ENCODE measurements around the gene KRTAP3-2. TPM values are rescaled to one million over a fixed set of nuclear protein-coding genes. Genes with fewer than 3 reads are reported as not detected.
"Not testable (repeated sequence)": the region's sequence is repeated elsewhere in the genome, so short reads cannot be mapped to it uniquely, and the experiment has no call there.

Gene KRTAP3-2
- total RNA-seq: not detected

- not testable (repeated sequence) for H3K4me1 ChIP-seq (ENCODE audit: insufficient read depth, low read length); H3K4me3 ChIP-seq (ENCODE audit: low read length); H3K9me3 ChIP-seq (ENCODE audit: low read depth, low read length)
- H3K27me3 ChIP-seq (ENCODE audit: insufficient read depth, low read length): peaks cover 47% of the 10 kb centered on the region
Observed at GRCh38 chr17:40999563-40999962, at the start of gene KRTAP3-2. KRTAP3-2 (minus strand) TSS chr17:40999906; CDS start chr17:40999853, 53 bp downstream.

GRCh38 chr17:41049110-41049509 lies 49.4 kb upstream of the KRTAP3-2 start:
- H3K4me3 ChIP-seq (ENCODE audit: low read length): no peak overlapping the region
- no peaks in the 10 kb centered on the region for H3K4me1 ChIP-seq (ENCODE audit: insufficient read depth, low read length)
- no peaks in the 10 kb centered on the region for H3K27me3 ChIP-seq (ENCODE audit: insufficient read depth, low read length)
- no peaks in the 10 kb centered on the region for H3K9me3 ChIP-seq (ENCODE audit: low read depth, low read length)

- Histone ChIP-seq H3K9me3 (ENCODE audit: low read depth, low read length) (no peaks in the 10 kb centered on the region), H3K4me3 (ENCODE audit: low read length) (no peak overlapping the region), H3K4me1 (ENCODE audit: insufficient read depth, low read length) (no peaks in the 10 kb centered on the region)
Observed at GRCh38 chr17:41048441-41048840, 48.7 kb upstream of the KRTAP3-2 start.

GRCh38 chr17:41046735-41047465 lies 47.2 kb upstream of the KRTAP3-2 start, which contains the start of gene KRTAP2-1:
KRTAP2-1 (minus strand) TSS chr17:41047316; CDS start chr17:41047267, 49 bp downstream.
- H3K4me1 ChIP-seq (ENCODE audit: insufficient read depth, low read length); H3K4me3 ChIP-seq (ENCODE audit: low read length); H3K9me3 ChIP-seq (ENCODE audit: low read depth, low read length): not testable (repeated sequence)
- peaks cover 10% of the 10 kb centered on the region for H3K27me3 ChIP-seq (ENCODE audit: insufficient read depth, low read length)

More at GRCh38 chr17:41048441-41048840, 48.7 kb upstream of the KRTAP3-2 start:
- H3K27me3 ChIP-seq (ENCODE audit: insufficient read depth, low read length): peaks cover 5% of the 10 kb centered on the region

GRCh38 chr17:41042953-41043352 lies 43.2 kb upstream of the KRTAP3-2 start:
- peaks cover 6% of the 10 kb centered on the region for H3K9me3 ChIP-seq (ENCODE audit: low read depth, low read length)
- no peaks in the 10 kb centered on the region for H3K4me1 ChIP-seq (ENCODE audit: insufficient read depth, low read length)
- peaks cover 10% of the 10 kb centered on the region for H3K27me3 ChIP-seq (ENCODE audit: insufficient read depth, low read length)
- no peak overlapping the region for H3K4me3 ChIP-seq (ENCODE audit: low read length)

GRCh38 chr17:41040783-41041571 lies 41.3 kb upstream of the KRTAP3-2 start, which contains the start of gene KRTAP1-1:
KRTAP1-1 (minus strand) TSS chr17:41041450; CDS start chr17:41041397, 53 bp downstream.
- not testable (repeated sequence) for H3K4me1 ChIP-seq (ENCODE audit: insufficient read depth, low read length)
- peaks cover 10% of the 10 kb centered on the region for H3K27me3 ChIP-seq (ENCODE audit: insufficient read depth, low read length)

GRCh38 chr17:41037853-41038350 lies 38.2 kb upstream of the KRTAP3-2 start:
- H3K4me1 ChIP-seq (ENCODE audit: insufficient read depth, low read length): no peaks in the 10 kb centered on the region
- H3K27me3 ChIP-seq (ENCODE audit: insufficient read depth, low read length): peaks cover 5% of the 10 kb centered on the region
- H3K9me3 ChIP-seq (ENCODE audit: low read depth, low read length): peaks cover 5% of the 10 kb centered on the region
- no peak overlapping the region for H3K4me3 ChIP-seq (ENCODE audit: low read length)

More at GRCh38 chr17:41040783-41041571, 41.3 kb upstream of the KRTAP3-2 start, which contains the start of gene KRTAP1-1:
- not testable (repeated sequence) for H3K4me3 ChIP-seq (ENCODE audit: low read length); H3K9me3 ChIP-seq (ENCODE audit: low read depth, low read length)

GRCh38 chr17:41034346-41034935 lies 34.7 kb upstream of the KRTAP3-2 start, which contains the start of gene KRTAP1-3:
KRTAP1-3 (minus strand) TSS chr17:41034874; CDS start chr17:41034821, 53 bp downstream.
- not testable (repeated sequence) for H3K9me3 ChIP-seq (ENCODE audit: low read depth, low read length); H3K4me1 ChIP-seq (ENCODE audit: insufficient read depth, low read length); H3K4me3 ChIP-seq (ENCODE audit: low read length); H3K27me3 ChIP-seq (ENCODE audit: insufficient read depth, low read length)

GRCh38 chr17:41029633-41030245 lies 30.0 kb upstream of the KRTAP3-2 start, which contains the start of gene KRTAP1-4:
KRTAP1-4 (minus strand) TSS chr17:41030195; CDS start chr17:41030078, 117 bp downstream.
- no peak within 1 kb of the TSS for H3K4me3 ChIP-seq (ENCODE audit: low read length)
- H3K9me3 ChIP-seq (ENCODE audit: low read depth, low read length): no peaks in the 10 kb centered on the region
- no peaks in the 10 kb centered on the region for H3K4me1 ChIP-seq (ENCODE audit: insufficient read depth, low read length)
- peaks cover 4% of the 10 kb centered on the region for H3K27me3 ChIP-seq (ENCODE audit: insufficient read depth, low read length)

GRCh38 chr17:41026715-41027471 lies 27.2 kb upstream of the KRTAP3-2 start, which contains the start of gene KRTAP1-5:
KRTAP1-5 (minus strand) TSS chr17:41027208; CDS start chr17:41027155, 53 bp downstream.
- Histone ChIP-seq H3K4me3 (ENCODE audit: low read length) (no peak within 1 kb of the TSS), H3K4me1 (ENCODE audit: insufficient read depth, low read length) (no peaks in the 10 kb centered on the region), H3K27me3 (ENCODE audit: insufficient read depth, low read length) (peaks cover 4% of the 10 kb centered on the region), H3K9me3 (ENCODE audit: low read depth, low read length) (no peaks in the 10 kb centered on the region)

- H3K27me3 ChIP-seq (ENCODE audit: insufficient read depth, low read length): peaks cover 4% of the 10 kb centered on the region
- H3K9me3 ChIP-seq (ENCODE audit: low read depth, low read length): no peaks in the 10 kb centered on the region
- no peaks in the 10 kb centered on the region for H3K4me1 ChIP-seq (ENCODE audit: insufficient read depth, low read length)
- no peak overlapping the region for H3K4me3 ChIP-seq (ENCODE audit: low read length)
Observed at GRCh38 chr17:41024697-41025096, 25.0 kb upstream of the KRTAP3-2 start.

GRCh38 chr17:41020336-41020735 lies 20.6 kb upstream of the KRTAP3-2 start:
- no peak overlapping the region for H3K4me3 ChIP-seq (ENCODE audit: low read length)
- H3K9me3 ChIP-seq (ENCODE audit: low read depth, low read length): no peaks in the 10 kb centered on the region
- no peaks in the 10 kb centered on the region for H3K27me3 ChIP-seq (ENCODE audit: insufficient read depth, low read length)
- H3K4me1 ChIP-seq (ENCODE audit: insufficient read depth, low read length): no peaks in the 10 kb centered on the region

GRCh38 chr17:41019415-41019814 lies 19.7 kb upstream of the KRTAP3-2 start:
- Histone ChIP-seq H3K4me3 (ENCODE audit: low read length) (no peak overlapping the region), H3K4me1 (ENCODE audit: insufficient read depth, low read length) (no peaks in the 10 kb centered on the region), H3K27me3 (ENCODE audit: insufficient read depth, low read length) (no peaks in the 10 kb centered on the region), H3K9me3 (ENCODE audit: low read depth, low read length) (no peaks in the 10 kb centered on the region)

- H3K4me3 ChIP-seq (ENCODE audit: low read length): no peak overlapping the region
- H3K4me1 ChIP-seq (ENCODE audit: insufficient read depth, low read length): no peaks in the 10 kb centered on the region
- H3K27me3 ChIP-seq (ENCODE audit: insufficient read depth, low read length): no peaks in the 10 kb centered on the region
- no peaks in the 10 kb centered on the region for H3K9me3 ChIP-seq (ENCODE audit: low read depth, low read length)
Observed at GRCh38 chr17:41018541-41018940, 18.8 kb upstream of the KRTAP3-2 start.

All from mononuclear cell (primary cell).